GM12865 (cell line): ENCODE measurements around the gene DNASE1L1.

Experiments used
- DNase-seq: peaks from one replicate; pipeline ENCODE4 v3.0.0; 2010; ENCODE audit warnings: low read depth
- H3K4me3 ChIP-seq: 2 replicates; pipeline ENCODE4 v1.5.1; 2011; ENCODE audit warnings: mild to moderate bottlenecking, low read depth, low read length, control low read depth
- CTCF ChIP-seq: IDR thresholded peaks from 2 replicates; pipeline ENCODE4 v1.5.1; 2011; ENCODE audit warnings: low read length, control low read depth, low read depth, inconsistent platforms; ENCODE audit not compliant: insufficient read depth; ENCODE audit errors: missing control alignments

DNASE1L1 gene

GRCh38 chrX:154379569-154379951 is 29.5 kb downstream of the DNASE1L1 start:
- no peak for TF ChIP-seq CTCF
- peak overlapping the region; percentile 78 for H3K4me3 ChIP-seq
- DNase-seq, result no peak

GRCh38 chrX:154378799-154379568 is 30.1 kb downstream of the DNASE1L1 start, which contains the start of gene EMD:
Gene EMD, plus strand, starts transcription at chrX:154379295. Its CDS starts 190 bp downstream, at chrX:154379485.
- peak; percentile 99 for DNase-seq
- TF ChIP-seq CTCF, result no peak
- peak within 1 kb of the TSS; percentile 78 for H3K4me3 ChIP-seq

GRCh38 chrX:154378059-154378798 is 30.8 kb downstream of the DNASE1L1 start:
- no peak for DNase-seq
- peak overlapping the region; percentile 70 for H3K4me3 ChIP-seq
- no peak for TF ChIP-seq CTCF

- no peak for DNase-seq
- no peak overlapping the region for H3K4me3 ChIP-seq
- TF ChIP-seq CTCF, result no peak
These were observed 32.3 kb downstream of the DNASE1L1 start for GRCh38 chrX:154376774-154377173.

GRCh38 chrX:154375156-154375504 is 33.9 kb downstream of the DNASE1L1 start:
- no peak overlapping the region; the same call in 1 of the 2 replicates for H3K4me3 ChIP-seq
- TF ChIP-seq CTCF, result no peak

GRCh38 chrX:154374313-154375155 is 34.5 kb downstream of the DNASE1L1 start, which contains the start of gene FLNA:
Gene FLNA, minus strand, starts transcription at chrX:154374634. Its CDS starts 3,389 bp downstream, at chrX:154371245.
- H3K4me3 ChIP-seq, result peak within 1 kb of the TSS; percentile 67
- TF ChIP-seq CTCF, result peak; percentile 9
- DNase-seq, result peak; percentile 57

More at GRCh38 chrX:154375156-154375504, 33.9 kb downstream of the DNASE1L1 start:
- DNase-seq, result no peak
